ENCODE measurements around the gene NRBF2.

The NRBF2 gene

GRCh38 chr10:63084690-63085382 is 48.3 kb upstream of the NRBF2 start:
- Histone ChIP-seq H3K4me3 (ENCODE audit: low read length) (no peak overlapping the region), H3K36me3 (replicated peaks; ENCODE audit: insufficient read depth, low read length) (no peaks in the 10 kb centered on the region), H3K9ac (ENCODE audit: low read length) (no peak overlapping the region), H3F3A (ENCODE audit: insufficient read depth, low read length) (no peaks in the 10 kb centered on the region), H3K4me1 (ENCODE audit: low read length) (no peaks in the 10 kb centered on the region), H3K27me3 (replicated peaks; ENCODE audit: insufficient read depth, low read length) (no peaks in the 10 kb centered on the region), H3K79me2 (ENCODE audit: low read length) (no peaks in the 10 kb centered on the region), H2AFZ (ENCODE audit: low read length) (no peak overlapping the region), H3K9me3 (replicated peaks; ENCODE audit: insufficient read depth, low read length) (no peaks in the 10 kb centered on the region), H3K4me2 (ENCODE audit: low read depth, low read length) (no peak overlapping the region), H4K20me1 (ENCODE audit: insufficient read depth, low read length) (no peaks in the 10 kb centered on the region), H3K9me2 (replicated peaks; ENCODE audit: insufficient read depth, low read length) (no peaks in the 10 kb centered on the region), H3K27ac (ENCODE audit: low read length) (no peak overlapping the region)
- no peak for DNase-seq
- TF ChIP-seq CTCF (IDR thresholded peaks at IDR 0.05; ENCODE audit: low read length) (no peak), EZH2 (optimal IDR thresholded peaks at IDR 0.05; ENCODE audit: low read depth, low read length) (no peak), EZH2phosphoT487 (IDR thresholded peaks at IDR 0.05; ENCODE audit: low read length) (no peak)

- Histone ChIP-seq H3K9ac (ENCODE audit: low read length) (no peak overlapping the region), H4K20me1 (ENCODE audit: insufficient read depth, low read length) (no peaks in the 10 kb centered on the region), H2AFZ (ENCODE audit: low read length) (no peak overlapping the region), H3K9me2 (replicated peaks; ENCODE audit: insufficient read depth, low read length) (no peaks in the 10 kb centered on the region), H3K36me3 (replicated peaks; ENCODE audit: insufficient read depth, low read length) (no peaks in the 10 kb centered on the region), H3K9me3 (replicated peaks; ENCODE audit: insufficient read depth, low read length) (no peaks in the 10 kb centered on the region), H3K4me1 (ENCODE audit: low read length) (no peaks in the 10 kb centered on the region), H3K4me3 (ENCODE audit: low read length) (no peak overlapping the region), H3K4me2 (ENCODE audit: low read depth, low read length) (no peak overlapping the region), H3F3A (ENCODE audit: insufficient read depth, low read length) (no peaks in the 10 kb centered on the region), H3K79me2 (ENCODE audit: low read length) (no peaks in the 10 kb centered on the region), H3K27me3 (replicated peaks; ENCODE audit: insufficient read depth, low read length) (no peaks in the 10 kb centered on the region), H3K27ac (ENCODE audit: low read length) (no peak overlapping the region)
- DNase-seq = no peak
- TF ChIP-seq EZH2phosphoT487 (IDR thresholded peaks at IDR 0.05; ENCODE audit: low read length) (no peak), CTCF (IDR thresholded peaks at IDR 0.05; ENCODE audit: low read length) (no peak), EZH2 (optimal IDR thresholded peaks at IDR 0.05; ENCODE audit: low read depth, low read length) (no peak)
These were observed 39.9 kb upstream of the NRBF2 start for GRCh38 chr10:63093227-63093626.

- H4K20me1 ChIP-seq (ENCODE audit: insufficient read depth, low read length) = no peaks in the 10 kb centered on the region
- no peaks in the 10 kb centered on the region for H3K36me3 ChIP-seq (replicated peaks; ENCODE audit: insufficient read depth, low read length)
- H3K4me1 ChIP-seq (ENCODE audit: low read length) = no peaks in the 10 kb centered on the region
- DNase-seq = no peak
- no peaks in the 10 kb centered on the region for H3F3A ChIP-seq (ENCODE audit: insufficient read depth, low read length)
- no peaks in the 10 kb centered on the region for H3K79me2 ChIP-seq (ENCODE audit: low read length)
- no peak overlapping the region for H3K4me3 ChIP-seq (ENCODE audit: low read length)
- no peak overlapping the region for H3K9ac ChIP-seq (ENCODE audit: low read length)
- no peaks in the 10 kb centered on the region for H3K9me2 ChIP-seq (replicated peaks; ENCODE audit: insufficient read depth, low read length)
- H3K4me2 ChIP-seq (ENCODE audit: low read depth, low read length) = no peak overlapping the region
- no peaks in the 10 kb centered on the region for H3K27me3 ChIP-seq (replicated peaks; ENCODE audit: insufficient read depth, low read length)
- no peak overlapping the region for H2AFZ ChIP-seq (ENCODE audit: low read length)
- TF ChIP-seq EZH2phosphoT487 (IDR thresholded peaks at IDR 0.05; ENCODE audit: low read length) (no peak), EZH2 (optimal IDR thresholded peaks at IDR 0.05; ENCODE audit: low read depth, low read length) (no peak), CTCF (IDR thresholded peaks at IDR 0.05; ENCODE audit: low read length) (no peak)
- H3K27ac ChIP-seq (ENCODE audit: low read length) = no peak overlapping the region
- no peaks in the 10 kb centered on the region for H3K9me3 ChIP-seq (replicated peaks; ENCODE audit: insufficient read depth, low read length)
These were observed 38.7 kb upstream of the NRBF2 start for GRCh38 chr10:63094405-63094804.

Data from MM.1S (cell line).